ENCODE results near the gene XPO5. TPM values are rescaled to one million over a fixed set of nuclear protein-coding genes. Genes with fewer than 3 reads are reported as not detected.

The XPO5 gene
- polyA plus RNA-seq, 1 donor from 2014 or later: 28.5 TPM

- H4K20me1 ChIP-seq (ENCODE audit: insufficient read depth): no peaks in the 10 kb centered on the region
- H3K27ac ChIP-seq (ENCODE audit: low read length): no peak overlapping the region
- no peaks in the 10 kb centered on the region for H3K27me3 ChIP-seq (ENCODE audit: insufficient read depth, low read depth, low read length)
- H3K9me3 ChIP-seq (ENCODE audit: low read length): no peaks in the 10 kb centered on the region
- no peaks in the 10 kb centered on the region for H3F3A ChIP-seq (ENCODE audit: insufficient read depth, low read length, poor library complexity, severe bottlenecking)
- H3K36me3 ChIP-seq (ENCODE audit: insufficient read depth, low read length): no peaks in the 10 kb centered on the region
- TF ChIP-seq RAD21 (conservative IDR thresholded peaks at IDR 0.05) (no peak), POLR2AphosphoS5 (IDR thresholded peaks at IDR 0.05) (no peak), MXI1 (conservative IDR thresholded peaks at IDR 0.05; ENCODE audit: poor library complexity, severe bottlenecking) (no peak), EZH2 (IDR thresholded peaks at IDR 0.05; ENCODE audit: borderline replicate concordance, insufficient read depth, low read length, poor library complexity, severe bottlenecking) (no peak), TAF1 (IDR thresholded peaks at IDR 0.05; ENCODE audit: low read depth) (no peak), SMC3 (conservative IDR thresholded peaks at IDR 0.05; ENCODE audit: poor library complexity) (no peak), REST (IDR thresholded peaks at IDR 0.05; ENCODE audit: borderline replicate concordance) (no peak), CTCF (IDR thresholded peaks at IDR 0.05; ENCODE audit: poor library complexity, severe bottlenecking) (no peak), EP300 (conservative IDR thresholded peaks at IDR 0.05; ENCODE audit: poor library complexity, severe bottlenecking) (no peak)
- no peaks in the 10 kb centered on the region for H3K79me2 ChIP-seq (replicated peaks; ENCODE audit: insufficient read depth, low read length)
- H3K4me2 ChIP-seq (ENCODE audit: low read length): no peak overlapping the region
- no peaks in the 10 kb centered on the region for H3K9me2 ChIP-seq (ENCODE audit: insufficient read depth, low read length)
- H3K9ac ChIP-seq (ENCODE audit: low read length): no peak overlapping the region
- H2AFZ ChIP-seq (ENCODE audit: low read depth, low read length): no peak overlapping the region
- H3K4me3 ChIP-seq (ENCODE audit: low read length): no peak overlapping the region
Measured at GRCh38 chr6:43490523-43490939, 85.3 kb downstream of the XPO5 start.

- H3K4me3 ChIP-seq (ENCODE audit: low read length): no peak overlapping the region
- no peaks in the 10 kb centered on the region for H3K27me3 ChIP-seq (ENCODE audit: insufficient read depth, low read depth, low read length)
- TF ChIP-seq POLR2AphosphoS5 (IDR thresholded peaks at IDR 0.05) (no peak), SMC3 (conservative IDR thresholded peaks at IDR 0.05; ENCODE audit: poor library complexity) (no peak), TAF1 (IDR thresholded peaks at IDR 0.05; ENCODE audit: low read depth) (no peak), REST (IDR thresholded peaks at IDR 0.05; ENCODE audit: borderline replicate concordance) (no peak), RAD21 (conservative IDR thresholded peaks at IDR 0.05) (no peak), MXI1 (conservative IDR thresholded peaks at IDR 0.05; ENCODE audit: poor library complexity, severe bottlenecking) (no peak), EP300 (conservative IDR thresholded peaks at IDR 0.05; ENCODE audit: poor library complexity, severe bottlenecking) (no peak), CTCF (IDR thresholded peaks at IDR 0.05; ENCODE audit: poor library complexity, severe bottlenecking) (no peak)
- H4K20me1 ChIP-seq (ENCODE audit: insufficient read depth): no peaks in the 10 kb centered on the region
- no peak overlapping the region for H2AFZ ChIP-seq (ENCODE audit: low read depth, low read length)
- H3K4me2 ChIP-seq (ENCODE audit: low read length): no peak overlapping the region
- no peaks in the 10 kb centered on the region for H3K36me3 ChIP-seq (ENCODE audit: insufficient read depth, low read length)
- H3F3A ChIP-seq (ENCODE audit: insufficient read depth, low read length, poor library complexity, severe bottlenecking): no peaks in the 10 kb centered on the region
- no peaks in the 10 kb centered on the region for H3K79me2 ChIP-seq (replicated peaks; ENCODE audit: insufficient read depth, low read length)
- H3K9ac ChIP-seq (ENCODE audit: low read length): no peak overlapping the region
- H3K27ac ChIP-seq (ENCODE audit: low read length): no peak overlapping the region
- no peaks in the 10 kb centered on the region for H3K9me3 ChIP-seq (ENCODE audit: low read length)
- H3K9me2 ChIP-seq (ENCODE audit: insufficient read depth, low read length): no peaks in the 10 kb centered on the region
Measured at GRCh38 chr6:43489277-43490072, 86.4 kb downstream of the XPO5 start.
